Progenitor cell of endocrine pancreas (in vitro differentiated cells): ENCODE measurements around the gene NLGN1. TPM values are rescaled to one million over a fixed set of nuclear protein-coding genes. Genes with fewer than 3 reads are reported as not detected.

ENCODE experiments used
- DNase-seq: peaks from one replicate; pipeline ENCODE4 v3.0.0; 2021; ENCODE audit warnings: low spot score; ENCODE audit not compliant: unreplicated experiment
- H3K27ac Mint-ChIP-seq: 2 replicates; pipeline ENCODE4 v1.8.0; 2021; ENCODE audit warnings: mild to moderate bottlenecking, moderate library complexity, mixed read lengths
- H3K27me3 Mint-ChIP-seq: 2 replicates; pipeline ENCODE4 v1.8.0; 2021; ENCODE audit warnings: mixed read lengths
- H3K36me3 Mint-ChIP-seq: 2 replicates; pipeline ENCODE4 v1.8.0; 2022; ENCODE audit warnings: mixed read lengths; ENCODE audit not compliant: insufficient read depth
- H3K4me1 Mint-ChIP-seq: 2 replicates; pipeline ENCODE4 v1.8.0; 2021; ENCODE audit warnings: low read depth, mixed read lengths
- H3K4me3 Mint-ChIP-seq: 2 replicates; pipeline ENCODE4 v1.8.0; 2021; ENCODE audit warnings: low read depth, mild to moderate bottlenecking, moderate library complexity, mixed read lengths
- H3K9me3 Mint-ChIP-seq: 2 replicates; pipeline ENCODE4 v1.8.0; 2021; ENCODE audit warnings: low read depth, mixed read lengths
- total RNA-seq: library from RNA; stranded (reverse); gene quantifications from 2 replicates; pipeline ENCODE4 v1.2.1, GENCODE V29; 2021
- TF ChIP-seq, protein P1 (sequence below): fragments of 200-600 bp; sonication (generic); IDR thresholded peaks from one replicate; pipeline ENCODE4 v1.5.0; 2021; ENCODE audit warnings: antibody characterized with exemption, mild to moderate bottlenecking; ENCODE audit not compliant: unreplicated experiment

The NLGN1 gene
- total RNA-seq, 1 donor from 2014 or later, result 5.7 TPM

DNA sequence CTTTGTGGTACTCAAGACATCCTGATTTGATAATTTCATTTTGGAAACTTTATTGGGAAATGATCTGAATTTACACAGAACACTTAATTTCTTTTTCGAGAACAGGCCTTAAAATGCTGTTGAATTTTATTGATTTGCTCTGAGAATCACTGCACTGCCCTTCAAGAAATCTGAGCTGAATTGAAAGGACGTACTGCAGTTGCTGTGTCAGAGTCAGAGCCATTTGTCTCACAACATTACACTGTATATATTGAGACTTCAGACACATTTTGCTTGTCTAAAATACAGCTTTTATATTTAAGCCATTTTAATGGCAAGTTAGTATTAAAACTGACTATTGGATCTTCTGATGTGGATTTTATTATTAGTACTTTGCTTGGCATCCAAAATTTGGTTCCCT lies 504.1 kb downstream of the NLGN1 start:
- H3K4me1 Mint-ChIP-seq, result peaks cover 13% of the 10 kb centered on the region
- no peak overlapping the region for H3K4me3 Mint-ChIP-seq
- H3K36me3 Mint-ChIP-seq, result no peaks in the 10 kb centered on the region
- H3K27me3 Mint-ChIP-seq, result no peaks in the 10 kb centered on the region
- no peak for DNase-seq
- no peak overlapping the region for H3K27ac Mint-ChIP-seq
- no peaks in the 10 kb centered on the region for H3K9me3 Mint-ChIP-seq
- TF ChIP-seq, protein P1, sequence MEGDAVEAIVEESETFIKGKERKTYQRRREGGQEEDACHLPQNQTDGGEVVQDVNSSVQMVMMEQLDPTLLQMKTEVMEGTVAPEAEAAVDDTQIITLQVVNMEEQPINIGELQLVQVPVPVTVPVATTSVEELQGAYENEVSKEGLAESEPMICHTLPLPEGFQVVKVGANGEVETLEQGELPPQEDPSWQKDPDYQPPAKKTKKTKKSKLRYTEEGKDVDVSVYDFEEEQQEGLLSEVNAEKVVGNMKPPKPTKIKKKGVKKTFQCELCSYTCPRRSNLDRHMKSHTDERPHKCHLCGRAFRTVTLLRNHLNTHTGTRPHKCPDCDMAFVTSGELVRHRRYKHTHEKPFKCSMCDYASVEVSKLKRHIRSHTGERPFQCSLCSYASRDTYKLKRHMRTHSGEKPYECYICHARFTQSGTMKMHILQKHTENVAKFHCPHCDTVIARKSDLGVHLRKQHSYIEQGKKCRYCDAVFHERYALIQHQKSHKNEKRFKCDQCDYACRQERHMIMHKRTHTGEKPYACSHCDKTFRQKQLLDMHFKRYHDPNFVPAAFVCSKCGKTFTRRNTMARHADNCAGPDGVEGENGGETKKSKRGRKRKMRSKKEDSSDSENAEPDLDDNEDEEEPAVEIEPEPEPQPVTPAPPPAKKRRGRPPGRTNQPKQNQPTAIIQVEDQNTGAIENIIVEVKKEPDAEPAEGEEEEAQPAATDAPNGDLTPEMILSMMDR, result no peak

DNA sequence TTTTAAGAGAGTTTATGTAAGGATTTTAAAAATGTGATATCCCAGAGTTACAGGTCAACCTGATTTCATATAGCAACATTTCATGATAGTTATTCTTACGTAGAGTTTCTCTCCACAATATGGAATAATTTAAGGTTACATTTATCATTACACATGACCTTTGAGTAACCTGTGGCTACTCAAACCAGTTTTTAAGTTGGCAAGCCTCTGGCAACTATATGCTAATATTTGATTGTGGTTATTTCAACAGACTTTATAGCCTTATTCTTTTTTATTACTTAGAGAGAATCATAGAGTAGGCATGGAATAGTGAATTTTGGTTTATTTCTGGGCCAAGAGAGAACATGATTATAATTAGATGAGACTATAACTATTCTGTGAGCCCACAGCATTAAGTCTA lies 504.9 kb downstream of the NLGN1 start:
- TF ChIP-seq, protein P1, result no peak
- no peaks in the 10 kb centered on the region for H3K27me3 Mint-ChIP-seq
- H3K4me3 Mint-ChIP-seq, result no peak overlapping the region
- H3K36me3 Mint-ChIP-seq, result no peaks in the 10 kb centered on the region
- no peak overlapping the region for H3K27ac Mint-ChIP-seq
- no peak for DNase-seq
- H3K4me1 Mint-ChIP-seq, result peaks cover 13% of the 10 kb centered on the region
- no peaks in the 10 kb centered on the region for H3K9me3 Mint-ChIP-seq

DNA sequence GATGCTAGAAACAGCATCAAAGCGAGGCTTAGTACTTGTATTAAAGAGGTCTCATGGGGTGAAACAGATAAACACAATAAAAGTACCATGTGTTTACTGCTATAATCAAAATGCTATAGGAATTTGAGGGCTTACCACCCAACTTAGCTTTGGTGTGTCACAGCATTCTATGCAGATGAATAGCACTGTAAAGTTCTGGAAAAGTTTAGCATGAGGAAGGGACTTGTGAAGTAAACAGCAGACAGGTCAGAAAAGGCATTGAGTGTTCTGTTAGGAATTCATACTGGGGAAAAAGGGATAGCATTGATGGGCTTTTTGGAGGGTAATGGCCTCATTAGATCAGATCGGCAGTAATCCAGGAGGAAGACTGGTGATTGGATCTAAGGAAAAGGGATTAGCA lies 505.3 kb downstream of the NLGN1 start:
- TF ChIP-seq, protein P1, result no peak
- H3K27ac Mint-ChIP-seq, result no peak overlapping the region
- no peaks in the 10 kb centered on the region for H3K36me3 Mint-ChIP-seq
- H3K27me3 Mint-ChIP-seq, result no peaks in the 10 kb centered on the region
- DNase-seq, result no peak
- peaks cover 9% of the 10 kb centered on the region for H3K4me1 Mint-ChIP-seq
- H3K9me3 Mint-ChIP-seq, result no peaks in the 10 kb centered on the region
- no peak overlapping the region for H3K4me3 Mint-ChIP-seq

DNA sequence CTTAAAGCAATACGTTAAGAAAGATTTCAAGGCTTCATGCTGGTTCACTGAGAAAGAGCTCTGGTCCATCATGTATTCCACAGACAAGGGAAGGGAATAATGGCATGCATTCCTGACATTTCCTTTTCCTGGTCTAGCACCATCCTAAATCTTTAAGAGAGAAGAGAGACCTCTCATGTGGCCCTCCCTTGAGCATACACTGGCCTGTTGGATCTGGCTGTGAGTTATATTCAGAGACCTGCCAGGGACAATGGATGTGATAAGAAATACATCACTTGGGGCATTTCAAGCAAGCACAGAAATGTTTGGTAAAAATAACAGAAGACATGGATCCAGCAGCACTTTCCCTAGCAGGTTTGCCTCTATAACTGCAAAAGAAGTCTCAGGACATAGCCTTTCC lies 507.8 kb downstream of the NLGN1 start:
- Mint-ChIP-seq H3K9me3 (no peaks in the 10 kb centered on the region), H3K27ac (no peak overlapping the region), H3K27me3 (no peaks in the 10 kb centered on the region), H3K36me3 (no peaks in the 10 kb centered on the region), H3K4me3 (no peak overlapping the region), H3K4me1 (peaks cover 8% of the 10 kb centered on the region)
- TF ChIP-seq, protein P1, result no peak
- DNase-seq, result no peak

DNA sequence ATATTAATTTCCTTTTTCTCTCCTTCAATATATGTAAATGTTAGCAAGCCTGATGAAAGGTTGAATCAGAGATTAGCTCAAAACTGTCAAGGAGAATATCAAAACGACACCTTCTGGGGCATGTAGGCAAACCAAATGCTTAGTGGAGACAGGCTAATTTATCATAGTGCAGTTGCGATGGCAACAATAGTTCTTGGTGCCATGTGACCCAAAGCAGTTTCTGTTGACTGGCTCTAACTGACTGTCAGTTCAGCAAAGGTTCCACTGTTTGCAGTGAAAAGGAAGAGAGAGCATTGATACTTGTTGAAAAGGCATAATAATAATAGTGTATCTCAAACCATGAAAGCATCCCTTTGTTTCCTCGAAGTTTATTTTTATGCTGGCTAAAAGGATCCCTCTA lies 513.9 kb downstream of the NLGN1 start:
- no peaks in the 10 kb centered on the region for H3K9me3 Mint-ChIP-seq
- TF ChIP-seq, protein P1, result no peak
- H3K4me3 Mint-ChIP-seq, result no peak overlapping the region
- DNase-seq, result no peak
- H3K36me3 Mint-ChIP-seq, result no peaks in the 10 kb centered on the region
- H3K27ac Mint-ChIP-seq, result no peak overlapping the region
- no peaks in the 10 kb centered on the region for H3K27me3 Mint-ChIP-seq
- peaks cover 33% of the 10 kb centered on the region for H3K4me1 Mint-ChIP-seq

DNA sequence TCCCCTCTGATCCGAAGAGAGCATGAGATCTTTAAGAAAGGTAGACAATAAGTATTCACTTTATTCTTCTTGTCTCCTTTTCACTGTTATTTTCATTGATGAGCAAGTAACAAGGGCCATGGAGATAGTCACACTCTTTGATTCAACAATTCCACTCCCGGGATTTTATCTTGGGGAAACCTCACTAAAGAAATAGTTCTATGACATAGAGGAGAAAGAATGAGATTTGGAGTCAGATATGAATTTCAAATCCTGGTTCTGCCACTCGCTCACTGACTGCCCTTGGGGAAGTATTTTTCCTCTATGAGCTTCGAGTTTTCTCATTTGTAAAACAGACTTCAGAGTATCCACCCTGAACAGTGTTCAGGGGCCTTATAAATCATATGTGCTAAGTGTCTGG lies 514.6 kb downstream of the NLGN1 start:
- TF ChIP-seq, protein P1, result no peak
- no peak overlapping the region for H3K27ac Mint-ChIP-seq
- no peaks in the 10 kb centered on the region for H3K36me3 Mint-ChIP-seq
- DNase-seq, result no peak
- no peak overlapping the region for H3K4me3 Mint-ChIP-seq
- H3K4me1 Mint-ChIP-seq, result peaks cover 33% of the 10 kb centered on the region
- H3K27me3 Mint-ChIP-seq, result no peaks in the 10 kb centered on the region
- H3K9me3 Mint-ChIP-seq, result no peaks in the 10 kb centered on the region
